Gastrocnemius medialis (tissue), 4 donors: ENCODE data around the gene KCTD12. TPM values are rescaled to one million over a fixed set of nuclear protein-coding genes. Genes with fewer than 3 reads are reported as not detected.

Source experiments
- ATAC-seq, 2 donors: fragments of 150-250 bp; one replicate each; pipeline ENCODE4 v1.9.1; 2016
- DNase-seq, 2 donors: peaks; one replicate each; pipeline ENCODE4 v3.0.0-alpha.2; 2019
- H3K27ac ChIP-seq, 4 donors: fragments of 200-600 bp; sonication (generic); 1 replicate in 1 of 4; 2 replicates in 3 of 4; pipeline ENCODE4 v1.5.1; 2016 to 2018; ENCODE audit warnings: mild to moderate bottlenecking in 2 of 4, moderate library complexity in 1 of 4
- H3K27me3 ChIP-seq, 3 donors: fragments of 200-600 bp; sonication (generic) in 2 of 3; 1 replicate in 1 of 3; 2 replicates in 2 of 3; pipeline versions ENCODE4 v1.5.1 to v1.6.0; 2016 to 2019; ENCODE audit warnings: mild to moderate bottlenecking in 1 of 3, moderate library complexity in 1 of 3
- H3K36me3 ChIP-seq, 2 donors: fragments of 200-600 bp; sonication (generic) in 1 of 2; one replicate each; pipeline ENCODE4 v1.5.1; 2017 to 2018
- H3K4me1 ChIP-seq, 2 donors: fragments of 200-600 bp; sonication (generic) in 1 of 2; one replicate each; pipeline ENCODE4 v1.5.1; 2016 to 2017; ENCODE audit warnings: mild to moderate bottlenecking in 2 of 2
- H3K4me3 ChIP-seq, 4 donors: fragments of 200-600 bp; sonication (generic) in 3 of 4; 1 replicate in 1 of 4; 2 replicates in 3 of 4; pipeline ENCODE4 v1.5.1; 2016 to 2019; ENCODE audit warnings: mild to moderate bottlenecking in 2 of 4
- H3K9me3 ChIP-seq, 3 donors: fragments of 200-600 bp; sonication (generic) in 2 of 3; 1 replicate in 1 of 3; 2 replicates in 2 of 3; pipeline ENCODE4 v1.5.1; 2016 to 2019
- POLR2A ChIP-seq, 2 donors: fragments of 450-650 bp; IDR thresholded peaks; one replicate each; pipeline ENCODE4 v1.6.1; 2017; ENCODE audit warnings: antibody characterized with exemption in 2 of 2, mild to moderate bottlenecking in 2 of 2, moderate library complexity in 2 of 2
- in situ Hi-C, 4 donors: fragments of 200-750 bp; cut with MboI; loops; one replicate each; pipeline versions ENCODE4 v1.15.0 to v1.8.0; 2017; ENCODE audit warnings: low sequenced_read_pairs in 4 of 4
- intact Hi-C: fragments of 100-400 bp; cut with DNase I; formaldehyde crosslinking; loops from one replicate; pipeline ENCODE4 v1.15.1; 2023; ENCODE audit warnings: low total_unique reads
- total RNA-seq, 4 donors: library from RNA; depleted of rRNA; stranded (reverse); fragments of >200 nt; gene quantifications; one replicate each; pipeline versions ENCODE4 v1.1.0 to v1.2.3, GENCODE V29; 2016
- TF ChIP-seq, protein P1 (sequence below), 5 experiments: fragments of 450-650 bp in 3 of 5; fragments of 200-600 bp in 2 of 5; sonication (generic) in 2 of 5; IDR thresholded peaks in 4 of 5; conservative IDR thresholded peaks in 1 of 5; 1 replicate in 4 of 5; 2 replicates in 1 of 5; pipeline ENCODE4 v1.5.1; 2016 to 2019; ENCODE audit warnings: antibody characterized with exemption in 5 of 5, mild to moderate bottlenecking in 3 of 5, moderate library complexity in 3 of 5

KCTD12 gene
- total RNA-seq, 4 donors from 2014 or later, result 17.3 to 35.9 (median 27.1) TPM

DNA sequence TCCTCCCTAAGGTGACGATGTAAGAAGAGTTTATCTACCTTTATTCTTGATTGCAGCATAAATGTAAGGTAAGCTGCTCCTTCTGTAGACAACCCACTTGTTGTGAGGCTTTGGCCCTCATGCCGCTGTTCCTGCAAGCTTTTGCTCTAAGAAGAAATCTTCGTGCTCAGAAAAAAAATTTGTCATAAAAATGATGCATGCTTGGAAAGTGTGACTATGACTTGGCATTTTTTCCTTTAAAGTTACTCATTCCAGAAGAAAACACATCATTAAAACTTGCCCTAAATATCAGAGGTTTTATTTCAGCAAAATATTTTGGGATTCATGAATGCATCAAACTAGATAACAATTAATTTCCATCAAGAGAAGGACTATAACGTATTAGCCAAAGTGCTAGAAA lies 39.8 kb downstream of the KCTD12 start:
- Histone ChIP-seq H3K9me3 (no peaks in the 10 kb centered on the region), H3K4me3 (no peak overlapping the region), H3K4me1 (no peaks in the 10 kb centered on the region), H3K27me3 (no peaks in the 10 kb centered on the region), H3K27ac (no peak overlapping the region), H3K36me3 (no peaks in the 10 kb centered on the region)
- TF ChIP-seq POLR2A (IDR thresholded peaks at IDR 0.05), result no peak
- TF ChIP-seq, protein P1, sequence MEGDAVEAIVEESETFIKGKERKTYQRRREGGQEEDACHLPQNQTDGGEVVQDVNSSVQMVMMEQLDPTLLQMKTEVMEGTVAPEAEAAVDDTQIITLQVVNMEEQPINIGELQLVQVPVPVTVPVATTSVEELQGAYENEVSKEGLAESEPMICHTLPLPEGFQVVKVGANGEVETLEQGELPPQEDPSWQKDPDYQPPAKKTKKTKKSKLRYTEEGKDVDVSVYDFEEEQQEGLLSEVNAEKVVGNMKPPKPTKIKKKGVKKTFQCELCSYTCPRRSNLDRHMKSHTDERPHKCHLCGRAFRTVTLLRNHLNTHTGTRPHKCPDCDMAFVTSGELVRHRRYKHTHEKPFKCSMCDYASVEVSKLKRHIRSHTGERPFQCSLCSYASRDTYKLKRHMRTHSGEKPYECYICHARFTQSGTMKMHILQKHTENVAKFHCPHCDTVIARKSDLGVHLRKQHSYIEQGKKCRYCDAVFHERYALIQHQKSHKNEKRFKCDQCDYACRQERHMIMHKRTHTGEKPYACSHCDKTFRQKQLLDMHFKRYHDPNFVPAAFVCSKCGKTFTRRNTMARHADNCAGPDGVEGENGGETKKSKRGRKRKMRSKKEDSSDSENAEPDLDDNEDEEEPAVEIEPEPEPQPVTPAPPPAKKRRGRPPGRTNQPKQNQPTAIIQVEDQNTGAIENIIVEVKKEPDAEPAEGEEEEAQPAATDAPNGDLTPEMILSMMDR (IDR thresholded peaks at IDR 0.05 in 4 of 5, conservative IDR thresholded peaks at IDR 0.05 in 1 of 5), result no peak
- in situ Hi-C loops (no loop called here), intact Hi-C loops (no loop called here)
- no peak for ATAC-seq
- no peak for DNase-seq

DNA sequence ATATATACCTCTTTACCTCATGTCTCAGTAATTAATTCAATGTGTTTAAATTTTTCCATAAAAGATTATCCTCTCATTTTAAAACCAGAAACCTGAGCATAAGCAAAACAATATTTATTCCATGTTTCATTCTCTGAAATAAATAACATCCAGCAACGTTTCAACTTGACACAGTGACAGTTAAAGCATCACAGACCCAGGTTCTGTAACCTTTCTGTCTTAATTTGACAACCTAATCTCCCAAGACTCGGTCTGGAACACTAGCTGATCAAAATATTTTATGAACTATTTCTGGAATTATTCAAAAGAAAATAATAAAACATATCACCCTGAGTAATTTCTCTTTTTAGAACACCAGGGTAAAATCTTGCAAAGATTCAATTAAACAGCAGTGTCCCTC lies 40.3 kb downstream of the KCTD12 start:
- no peaks in the 10 kb centered on the region for H3K4me1 ChIP-seq
- H3K4me3 ChIP-seq, result no peak overlapping the region
- no peaks in the 10 kb centered on the region for H3K36me3 ChIP-seq
- no peak overlapping the region for H3K27ac ChIP-seq
- in situ Hi-C loops, result no loop called here
- no peaks in the 10 kb centered on the region for H3K9me3 ChIP-seq
- DNase-seq (no peak), ATAC-seq (no peak)
- no peaks in the 10 kb centered on the region for H3K27me3 ChIP-seq
- TF ChIP-seq, protein P1 (IDR thresholded peaks at IDR 0.05 in 4 of 5, conservative IDR thresholded peaks at IDR 0.05 in 1 of 5), result no peak
- TF ChIP-seq POLR2A (IDR thresholded peaks at IDR 0.05), result no peak
- intact Hi-C loops, result no loop called here

DNA sequence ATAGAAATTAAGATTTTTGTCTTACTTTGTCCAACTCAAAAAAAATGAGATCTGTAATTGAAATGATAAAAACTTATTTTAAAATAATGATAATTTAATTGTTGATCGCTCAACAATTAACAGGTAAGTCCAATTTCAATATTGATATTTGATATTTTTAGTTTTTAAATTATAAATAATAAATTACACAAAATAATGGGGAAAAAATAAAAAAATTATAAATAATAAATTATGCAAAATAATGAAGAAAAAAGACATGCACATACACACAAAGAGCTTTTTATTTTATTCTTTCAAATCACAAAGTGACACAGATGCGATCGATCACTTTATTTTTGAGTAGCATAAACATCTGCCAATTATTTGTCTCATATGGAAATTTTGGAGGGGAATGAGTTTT lies 40.8 kb downstream of the KCTD12 start:
- no peak for DNase-seq
- Histone ChIP-seq H3K27ac (no peak overlapping the region), H3K4me3 (no peak overlapping the region), H3K4me1 (no peaks in the 10 kb centered on the region), H3K9me3 (no peaks in the 10 kb centered on the region), H3K36me3 (no peaks in the 10 kb centered on the region), H3K27me3 (no peaks in the 10 kb centered on the region)
- in situ Hi-C loops, result no loop called here
- intact Hi-C loops, result no loop called here
- ATAC-seq, result no peak
- TF ChIP-seq, protein P1 (IDR thresholded peaks at IDR 0.05 in 4 of 5, conservative IDR thresholded peaks at IDR 0.05 in 1 of 5), result no peak
- TF ChIP-seq POLR2A (IDR thresholded peaks at IDR 0.05), result no peak

DNA sequence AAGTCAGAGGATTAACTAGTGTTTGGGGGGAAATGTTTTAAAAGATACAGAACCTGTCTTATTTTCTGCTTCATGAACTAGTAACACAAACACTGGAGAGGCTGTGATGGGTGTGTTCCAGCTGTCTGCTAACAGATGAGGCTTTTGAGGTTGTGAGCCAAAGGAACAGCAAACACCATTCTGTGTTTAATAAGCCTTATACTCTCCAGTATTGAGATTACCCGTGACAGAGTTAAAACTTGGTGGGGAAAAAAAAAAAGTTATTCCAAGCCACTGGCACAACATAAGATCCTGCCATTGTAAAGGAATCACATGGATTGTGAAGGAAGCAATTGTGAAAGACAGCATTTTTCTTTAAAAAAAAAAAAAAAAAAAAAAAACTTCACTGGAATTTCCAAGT lies 48.4 kb downstream of the KCTD12 start:
- in situ Hi-C loops (no loop called here), intact Hi-C loops (no loop called here)
- H3K27me3 ChIP-seq, result no peaks in the 10 kb centered on the region
- H3K4me3 ChIP-seq, result no peak overlapping the region
- DNase-seq (no peak), ATAC-seq (no peak)
- no peak overlapping the region for H3K27ac ChIP-seq
- no peaks in the 10 kb centered on the region for H3K9me3 ChIP-seq
- no peak for TF ChIP-seq POLR2A (IDR thresholded peaks at IDR 0.05)
- TF ChIP-seq, protein P1 (IDR thresholded peaks at IDR 0.05 in 4 of 5, conservative IDR thresholded peaks at IDR 0.05 in 1 of 5), result no peak
- H3K36me3 ChIP-seq, result no peaks in the 10 kb centered on the region
- H3K4me1 ChIP-seq, result no peaks in the 10 kb centered on the region

DNA sequence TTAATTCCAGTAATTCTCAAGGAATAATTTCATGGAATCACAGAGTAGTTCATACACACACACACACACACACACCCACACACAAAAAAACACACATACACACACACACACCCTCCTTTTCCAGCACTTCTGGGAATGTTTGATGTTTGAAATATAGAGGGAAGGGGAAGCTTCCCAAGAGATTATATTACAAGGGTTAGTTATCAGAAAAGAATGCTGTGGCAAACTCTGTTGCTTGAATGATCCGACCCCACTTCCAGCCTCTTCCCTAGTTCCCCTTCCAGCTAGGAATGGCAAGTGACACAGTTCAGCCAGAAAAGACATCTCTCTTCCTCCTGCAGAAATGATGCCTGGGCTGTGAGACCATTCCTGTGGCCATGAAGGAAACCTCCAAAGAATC lies 49.9 kb downstream of the KCTD12 start:
- no peak overlapping the region for H3K27ac ChIP-seq
- H3K4me1 ChIP-seq, result no peaks in the 10 kb centered on the region
- H3K4me3 ChIP-seq, result no peak overlapping the region
- DNase-seq (no peak), ATAC-seq (no peak)
- no peaks in the 10 kb centered on the region for H3K36me3 ChIP-seq
- no peaks in the 10 kb centered on the region for H3K27me3 ChIP-seq
- H3K9me3 ChIP-seq, result no peaks in the 10 kb centered on the region
- intact Hi-C loops, result no loop called here
- in situ Hi-C loops, result no loop called here
- no peak for TF ChIP-seq POLR2A (IDR thresholded peaks at IDR 0.05)
- TF ChIP-seq, protein P1 (IDR thresholded peaks at IDR 0.05 in 4 of 5, conservative IDR thresholded peaks at IDR 0.05 in 1 of 5), result no peak
